ENCODE data around the gene COPE.

COPE gene

GRCh38 chr19:18867751-18868150 lies 51.4 kb downstream of the COPE start:
- DNase-seq (ENCODE audit: low read depth): no peak

GRCh38 chr19:18867199-18867598 lies 52.0 kb downstream of the COPE start:
- no peak for DNase-seq (ENCODE audit: low read depth)

GRCh38 chr19:18866800-18867123 lies 52.4 kb downstream of the COPE start:
- DNase-seq (ENCODE audit: low read depth): no peak

GRCh38 chr19:18865973-18866799 lies 53.0 kb downstream of the COPE start:
- peak; percentile 59 for DNase-seq (ENCODE audit: low read depth)

GRCh38 chr19:18865106-18865972 lies 53.8 kb downstream of the COPE start:
- DNase-seq (ENCODE audit: low read depth): no peak

DNA sequence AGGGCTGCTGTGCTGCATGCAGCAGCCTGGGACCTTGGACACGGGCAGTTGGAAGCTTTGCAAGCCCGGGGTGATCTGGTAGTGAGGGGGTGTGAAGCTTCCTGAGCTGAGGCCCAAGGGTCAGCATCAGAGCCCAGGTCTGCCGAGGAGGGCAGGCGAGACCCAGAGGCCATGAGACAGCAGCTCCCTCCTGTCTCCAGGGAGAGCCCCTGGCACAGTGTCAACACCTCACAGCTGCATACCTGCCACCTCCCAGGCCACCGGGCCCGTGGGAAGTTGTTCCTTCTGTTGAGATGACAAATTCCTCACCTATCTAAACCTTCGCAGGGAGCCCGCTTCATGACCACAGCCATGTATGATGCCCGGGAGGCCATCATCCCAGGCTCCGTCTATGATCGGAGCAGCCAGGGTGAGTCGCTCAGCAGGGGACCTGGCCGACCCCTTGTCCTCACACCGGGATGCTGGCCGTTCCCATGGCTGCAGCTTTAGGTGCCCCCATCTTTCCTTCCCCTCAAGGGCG lies 55.3 kb downstream of the COPE start:
- DNase-seq (ENCODE audit: low read depth): no peak

- DNase-seq (ENCODE audit: low read depth): no peak
These were observed 56.0 kb downstream of the COPE start for GRCh38 chr19:18862976-18863842.

GRCh38 chr19:18861917-18862316 lies 57.3 kb downstream of the COPE start:
- no peak for DNase-seq (ENCODE audit: low read depth)

- DNase-seq (ENCODE audit: low read depth): no peak
These were observed 58.0 kb downstream of the COPE start for GRCh38 chr19:18861235-18861634.

- DNase-seq (ENCODE audit: low read depth): no peak
These were observed 58.5 kb downstream of the COPE start for GRCh38 chr19:18860725-18861124.

- DNase-seq (ENCODE audit: low read depth): no peak
These were observed 58.9 kb downstream of the COPE start for GRCh38 chr19:18860302-18860700.

DNA sequence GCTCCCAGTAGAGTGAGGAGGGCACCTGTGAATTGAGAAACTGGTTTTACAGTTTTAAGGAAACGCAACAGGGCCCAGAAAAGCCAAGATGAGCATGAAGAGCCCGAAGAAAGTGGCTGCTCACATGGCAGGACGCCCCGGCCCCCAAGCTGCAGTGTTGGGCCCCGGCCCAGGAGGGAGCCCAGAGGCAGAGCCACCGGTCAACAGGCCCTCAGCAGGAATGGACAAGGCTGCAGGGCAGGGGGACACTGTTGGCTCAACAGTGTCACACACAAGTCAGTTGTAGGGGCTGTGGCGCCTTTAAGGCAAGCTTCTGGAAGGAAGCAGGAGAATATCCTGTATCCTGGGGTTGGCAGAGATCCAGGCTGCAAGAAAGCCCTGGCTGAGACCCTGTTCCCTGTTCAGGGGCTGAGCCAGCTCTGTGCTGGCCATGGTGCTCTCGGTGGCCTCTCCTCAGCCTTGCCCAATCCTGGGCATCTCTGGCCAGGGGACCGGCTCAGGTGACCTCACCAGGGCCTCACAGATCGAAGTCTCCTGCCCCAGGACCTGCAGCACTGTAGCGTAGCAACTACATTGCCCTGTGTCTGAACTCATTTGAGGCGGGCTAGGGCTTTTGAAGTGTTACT lies 59.4 kb downstream of the COPE start:
- no peak for DNase-seq (ENCODE audit: low read depth)

DNA sequence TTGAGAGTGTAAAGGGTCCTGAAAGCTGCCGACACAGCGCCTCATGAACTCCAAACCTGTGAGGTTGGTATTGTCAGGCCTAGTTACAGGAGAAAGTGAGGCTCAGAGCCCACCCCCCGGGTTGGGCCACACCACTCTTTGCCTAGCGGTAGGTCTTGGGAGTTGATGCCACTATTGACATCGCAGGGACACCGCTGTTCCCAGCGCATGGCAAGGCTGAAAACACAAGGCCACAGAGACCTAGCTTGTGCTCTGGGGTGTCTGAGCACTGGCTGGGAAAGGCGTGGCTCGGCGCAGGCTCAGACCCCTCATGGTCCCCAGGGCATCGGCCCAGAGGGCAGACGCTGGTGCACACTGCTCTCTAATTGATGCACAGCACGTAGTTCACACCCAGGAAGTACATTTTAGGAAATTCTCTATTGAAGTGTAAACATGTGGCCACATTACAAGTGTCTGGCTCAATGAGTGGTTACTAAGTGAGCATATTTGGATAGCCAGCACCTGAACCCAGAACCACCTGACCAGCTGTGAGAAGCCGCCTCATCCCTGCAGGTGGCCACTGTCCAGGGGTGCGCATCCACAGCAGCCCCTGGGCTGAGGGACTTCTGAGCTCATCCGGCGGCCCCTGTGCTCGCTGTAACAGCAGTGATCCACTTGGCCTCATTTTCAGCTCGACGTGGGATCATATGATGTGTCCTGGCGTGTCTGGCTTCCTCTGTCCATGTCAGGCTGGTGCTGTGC lies 60.1 kb downstream of the COPE start:
- DNase-seq (ENCODE audit: low read depth): no peak

DNA sequence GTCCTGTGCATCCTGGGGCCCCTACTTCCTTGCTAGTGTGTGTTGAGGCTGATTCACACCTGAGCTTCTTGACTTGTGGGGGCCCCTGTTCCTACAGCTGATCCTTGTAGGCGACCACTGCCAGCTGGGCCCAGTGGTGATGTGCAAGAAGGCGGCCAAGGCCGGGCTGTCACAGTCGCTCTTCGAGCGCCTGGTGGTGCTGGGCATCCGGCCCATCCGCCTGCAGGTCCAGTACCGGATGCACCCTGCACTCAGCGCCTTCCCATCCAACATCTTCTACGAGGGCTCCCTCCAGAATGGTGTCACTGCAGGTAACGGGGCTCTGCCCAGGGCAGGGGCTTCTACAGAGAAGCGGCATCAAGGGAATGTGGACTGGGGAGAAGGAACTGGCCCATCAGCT lies 62.0 kb downstream of the COPE start:
- no peak for DNase-seq (ENCODE audit: low read depth)

GRCh38 chr19:18856385-18857126 lies 62.6 kb downstream of the COPE start:
- DNase-seq (ENCODE audit: low read depth): no peak

DNA sequence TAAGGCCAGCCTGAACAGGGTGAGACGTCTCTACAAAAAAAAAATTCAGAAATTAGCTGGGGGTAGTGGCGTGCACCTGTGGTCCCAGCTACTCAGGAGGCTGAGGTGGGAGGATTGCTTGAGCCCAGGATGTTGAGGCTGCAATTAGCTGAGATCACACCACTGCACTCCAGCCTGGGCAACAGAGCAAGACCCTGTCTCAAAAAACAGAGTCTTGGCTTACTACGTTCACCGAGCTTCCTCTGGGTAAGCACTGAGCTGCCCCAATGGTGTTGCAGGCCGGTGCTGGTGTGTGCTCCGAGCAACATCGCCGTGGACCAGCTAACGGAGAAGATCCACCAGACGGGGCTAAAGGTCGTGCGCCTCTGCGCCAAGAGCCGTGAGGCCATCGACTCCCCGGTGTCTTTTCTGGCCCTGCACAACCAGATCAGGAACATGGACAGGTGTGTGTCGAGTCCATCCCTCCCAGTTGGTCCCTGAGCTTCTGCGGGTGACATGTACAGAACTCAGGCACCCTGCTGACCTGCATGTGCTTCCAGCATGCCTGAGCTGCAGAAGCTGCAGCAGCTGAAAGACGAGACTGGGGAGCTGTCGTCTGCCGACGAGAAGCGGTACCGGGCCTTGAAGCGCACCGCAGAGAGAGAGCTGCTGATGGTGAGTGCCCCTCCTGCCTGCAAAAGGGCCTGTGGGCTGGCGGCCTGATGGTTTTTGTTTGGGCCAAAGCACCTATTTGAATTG lies 63.4 kb downstream of the COPE start:
- no peak for DNase-seq (ENCODE audit: low read depth)

DNA sequence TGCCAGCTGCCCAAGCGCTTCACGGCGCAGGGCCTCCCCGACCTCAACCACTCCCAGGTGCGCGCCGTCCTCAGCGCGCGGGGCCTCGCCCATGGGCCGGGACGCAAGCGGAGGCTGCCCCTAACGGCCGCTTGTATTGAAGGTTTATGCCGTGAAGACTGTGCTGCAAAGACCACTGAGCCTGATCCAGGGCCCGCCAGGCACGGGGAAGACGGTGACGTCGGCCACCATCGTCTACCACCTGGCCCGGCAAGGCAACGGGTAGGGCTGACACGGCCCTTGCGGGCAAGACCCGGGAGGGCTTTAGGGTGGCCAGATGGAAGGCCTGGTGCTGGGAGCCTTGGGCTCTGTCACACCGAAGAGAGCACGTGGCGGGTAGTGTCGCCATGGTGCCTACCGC lies 64.2 kb downstream of the COPE start:
- DNase-seq (ENCODE audit: low read depth): no peak

GRCh38 chr19:18853755-18854427 lies 65.3 kb downstream of the COPE start:
- DNase-seq (ENCODE audit: low read depth): no peak

DNA sequence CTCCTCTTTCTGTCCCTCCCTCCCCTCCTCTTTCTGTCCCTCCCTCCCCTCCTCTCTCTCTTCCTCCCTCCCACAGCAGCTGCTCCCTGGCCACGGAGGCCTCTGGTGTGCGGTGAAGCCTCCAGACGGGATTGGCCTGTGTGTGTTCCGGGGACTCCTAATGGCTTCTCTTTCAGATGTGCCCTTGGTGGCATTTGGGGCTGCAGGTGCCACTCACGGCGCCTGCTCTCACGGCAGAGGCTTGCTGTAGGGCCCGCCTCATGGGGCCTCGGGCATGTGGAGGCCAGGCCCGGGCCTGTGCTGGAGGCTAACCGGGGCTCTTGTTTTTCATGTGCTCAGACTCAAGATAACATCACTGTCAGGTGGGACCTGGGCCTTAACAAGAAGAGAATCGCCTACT lies 66.5 kb downstream of the COPE start:
- no peak for DNase-seq (ENCODE audit: low read depth)

Measured in activated T-helper 9 cell treated with anti-CD3 and anti-CD28 coated beads, Interleukin-2, amount 50 U/mL, for 16 hours (primary cell).